ENCODE measurements around the gene TMEM247. TPM values are rescaled to one million over a fixed set of nuclear protein-coding genes. Genes with fewer than 3 reads are reported as not detected.

TMEM247 gene
- total RNA-seq (2022; extraction: Qiagen RNA extraction; ENCODE audit: low read depth) = not detected in 5 replicates

GRCh38 chr2:46479265-46479664, at the start of gene TMEM247:
TSS of gene TMEM247 (plus strand) at chr2:46479565.

Other genes with a start within 250 kb of the TMEM247 start
- 93.0 to 103 TPM (median 100 TPM) in 5 replicates for gene EPAS1, start 182.2 kb upstream of the TMEM247 start, total RNA-seq (2022; extraction: Qiagen RNA extraction; ENCODE audit: low read depth)
- gene RHOQ, start 62.9 kb downstream of the TMEM247 start, total RNA-seq (2022; extraction: Qiagen RNA extraction; ENCODE audit: low read depth) = 45.0 to 72.6 TPM (median 50.3 TPM) in 5 replicates
- gene ATP6V1E2, start 63.0 kb downstream of the TMEM247 start, total RNA-seq (2022; extraction: Qiagen RNA extraction; ENCODE audit: low read depth) = 14.8 to 16.6 TPM (median 15.1 TPM) in 5 replicates
- gene PIGF, start 137.5 kb downstream of the TMEM247 start, total RNA-seq (2022; extraction: Qiagen RNA extraction; ENCODE audit: low read depth) = 29.3 to 37.1 TPM (median 36.9 TPM) in 5 replicates
- 16.5 to 22.4 TPM (median 20.1 TPM) in 5 replicates for gene CRIPT, start 137.7 kb downstream of the TMEM247 start, total RNA-seq (2022; extraction: Qiagen RNA extraction; ENCODE audit: low read depth)
- 25.8 to 34.5 TPM (median 28.2 TPM) in 5 replicates for gene SOCS5, start 219.7 kb downstream of the TMEM247 start, total RNA-seq (2022; extraction: Qiagen RNA extraction; ENCODE audit: low read depth)